Stimulated activated CD8-positive, alpha-beta memory T cell treated with anti-CD3 and anti-CD28 coated beads, Interleukin-7, amount 100 ng/mL, for 4 hours (primary cell): ENCODE data around the gene ZNF827.
"Not testable (repeated sequence)": the region's sequence is repeated elsewhere in the genome, so short reads cannot be mapped to it uniquely, and the experiment has no call there.

ENCODE experiments used
- DNase-seq, 2 donors: peaks; one replicate each; pipeline ENCODE4 v3.0.0-alpha.2; 2020; ENCODE audit warnings: low read depth in 2 of 2

ZNF827 gene

DNA sequence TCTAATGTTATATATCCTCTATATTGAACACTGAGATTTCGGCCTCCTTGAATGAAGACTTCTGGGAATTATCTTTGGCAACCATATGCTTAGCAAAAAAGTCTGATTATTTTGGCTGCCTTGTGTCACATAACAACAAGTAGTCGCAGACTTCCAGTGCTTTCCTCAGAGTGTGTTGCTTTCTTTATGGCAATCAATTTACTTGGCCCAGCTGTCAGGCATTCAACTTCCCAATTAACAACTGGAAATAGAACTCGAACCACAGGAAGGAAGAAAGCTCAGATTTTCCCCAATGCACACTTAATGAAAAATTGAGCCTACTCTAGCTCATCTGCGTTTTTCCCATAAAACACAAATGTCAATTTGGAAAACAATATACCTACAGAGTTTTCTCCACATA, 71.6 kb downstream of the ZNF827 start:
- no peak for DNase-seq

- no peak for DNase-seq
Measured at GRCh38 chr4:145865274-145865941, 73.2 kb downstream of the ZNF827 start.

GRCh38 chr4:145863191-145863590, 75.4 kb downstream of the ZNF827 start:
- no peak for DNase-seq

DNA sequence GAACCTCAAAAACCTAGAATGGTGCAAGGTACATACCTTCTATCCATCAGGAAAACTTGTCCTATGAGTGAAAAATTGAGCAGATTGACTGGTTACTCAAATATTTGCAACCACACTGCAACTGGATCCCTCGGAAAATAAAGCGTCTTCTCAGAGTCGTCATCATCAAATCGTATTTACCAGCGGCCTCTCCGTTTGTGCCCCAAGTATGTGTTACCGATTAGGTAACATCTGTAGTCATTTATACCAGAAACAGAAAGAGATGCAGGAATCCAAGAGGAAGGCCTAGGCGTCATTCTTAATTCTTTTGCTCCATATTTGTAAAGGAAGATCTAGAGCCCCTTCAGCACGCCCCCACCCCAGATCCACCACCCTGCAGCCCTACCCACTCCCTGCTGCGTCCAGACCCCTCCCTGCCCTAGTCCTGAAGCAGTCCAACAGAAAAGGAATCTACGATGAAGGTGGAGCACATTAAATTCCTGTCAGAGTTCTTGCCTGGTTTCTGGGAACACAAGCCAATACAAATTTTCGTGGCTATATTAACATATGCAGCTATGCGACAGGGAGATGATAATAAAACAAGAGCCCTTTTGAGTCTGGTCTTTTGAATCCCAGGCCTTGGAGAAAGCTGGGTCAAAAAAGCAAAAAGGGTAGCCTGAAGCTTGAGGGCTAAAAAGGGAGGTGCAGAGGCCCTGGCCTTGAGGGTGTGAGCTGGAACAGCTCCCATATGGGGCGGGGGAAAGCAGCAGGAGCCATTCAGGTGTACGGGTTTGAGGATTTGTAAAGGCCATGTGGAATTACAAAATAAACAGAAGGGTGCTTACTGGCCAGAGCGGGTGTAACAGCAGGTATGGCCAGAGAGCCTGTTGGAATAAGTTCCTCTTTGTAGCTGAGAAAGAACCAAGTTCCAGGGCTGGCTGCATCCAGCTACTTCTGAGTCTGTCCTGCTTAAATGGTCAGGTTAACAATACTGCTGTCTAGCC, 77.0 kb downstream of the ZNF827 start:
- no peak for DNase-seq

DNA sequence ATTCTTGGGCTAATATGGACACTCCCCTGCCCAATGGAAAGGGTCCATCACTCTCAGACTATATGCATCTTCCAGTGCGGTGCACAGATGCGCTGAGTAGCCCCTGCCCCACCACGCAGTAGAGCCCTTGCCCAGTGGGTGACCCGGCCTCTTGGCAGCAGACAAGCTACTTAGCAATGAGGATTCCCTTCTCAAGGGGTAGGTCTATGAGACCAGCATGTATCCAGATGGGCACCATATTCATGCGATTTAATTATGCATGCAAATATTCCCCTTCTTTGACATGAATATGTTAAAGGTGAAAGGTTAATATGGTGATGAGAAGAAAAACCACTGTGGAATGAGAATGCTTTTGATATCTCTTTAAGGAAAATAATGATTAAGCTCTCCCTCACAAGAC, 77.7 kb downstream of the ZNF827 start:
- no peak for DNase-seq

- no peak for DNase-seq
Measured at GRCh38 chr4:145860446-145860845, 78.2 kb downstream of the ZNF827 start.

DNA sequence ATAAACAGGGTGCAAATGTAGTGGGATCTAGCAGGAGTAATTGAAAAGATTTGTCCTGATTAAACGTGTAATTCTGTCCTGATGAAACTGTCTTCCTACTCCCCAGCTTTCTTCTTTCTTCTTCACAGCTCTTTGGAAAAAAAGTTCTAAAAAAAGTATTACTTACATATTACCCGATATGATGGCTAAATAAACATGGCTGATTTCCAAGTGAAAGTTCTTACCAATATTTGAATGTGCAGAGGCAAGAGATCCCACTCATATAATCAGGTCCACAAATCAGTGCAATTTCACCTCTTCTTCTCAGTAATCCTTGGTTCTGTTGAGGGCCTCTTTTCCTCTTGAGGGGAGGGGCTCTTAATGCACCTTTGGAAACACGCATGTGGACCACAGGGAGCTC, 78.7 kb downstream of the ZNF827 start:
- no peak for DNase-seq

GRCh38 chr4:145859426-145859825, 79.2 kb downstream of the ZNF827 start:
- no peak for DNase-seq

- no peak for DNase-seq
Measured at GRCh38 chr4:145852256-145852839, 86.3 kb downstream of the ZNF827 start.

DNA sequence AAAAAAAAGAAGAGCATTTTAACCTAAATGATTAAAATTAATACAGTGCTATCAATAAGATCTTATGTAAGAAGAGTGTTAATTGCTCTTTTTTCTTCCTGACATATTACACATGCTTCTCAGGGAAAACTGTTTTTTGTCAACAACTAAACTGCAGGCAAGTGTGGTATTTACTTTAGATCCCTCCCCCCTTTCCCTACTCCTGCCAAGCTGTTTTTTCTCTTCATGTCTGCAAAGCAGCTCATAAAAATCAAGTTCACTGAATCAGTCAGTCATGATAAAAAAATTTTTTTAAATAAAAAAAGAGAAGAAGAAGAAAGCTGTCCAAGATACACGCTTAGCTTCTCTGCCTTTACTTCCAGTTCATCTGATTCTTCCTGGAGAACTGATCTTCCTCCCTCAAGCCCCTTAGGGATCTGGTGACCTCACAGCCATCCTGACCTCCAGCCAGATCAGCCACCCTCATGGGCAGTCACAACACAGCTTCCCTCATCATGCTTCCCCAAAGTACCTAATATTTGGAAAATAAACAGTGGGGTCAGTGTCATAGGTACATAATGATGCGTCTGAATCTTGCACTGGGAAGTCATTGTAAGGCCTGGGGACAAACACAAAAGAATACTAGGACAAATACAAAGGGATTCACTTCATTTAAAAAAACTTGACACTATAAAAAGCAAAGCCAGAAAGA, 87.0 kb downstream of the ZNF827 start:
- DNase-seq, result no peak

- no peak for DNase-seq
Measured at GRCh38 chr4:145847764-145848163, 90.9 kb downstream of the ZNF827 start.

DNA sequence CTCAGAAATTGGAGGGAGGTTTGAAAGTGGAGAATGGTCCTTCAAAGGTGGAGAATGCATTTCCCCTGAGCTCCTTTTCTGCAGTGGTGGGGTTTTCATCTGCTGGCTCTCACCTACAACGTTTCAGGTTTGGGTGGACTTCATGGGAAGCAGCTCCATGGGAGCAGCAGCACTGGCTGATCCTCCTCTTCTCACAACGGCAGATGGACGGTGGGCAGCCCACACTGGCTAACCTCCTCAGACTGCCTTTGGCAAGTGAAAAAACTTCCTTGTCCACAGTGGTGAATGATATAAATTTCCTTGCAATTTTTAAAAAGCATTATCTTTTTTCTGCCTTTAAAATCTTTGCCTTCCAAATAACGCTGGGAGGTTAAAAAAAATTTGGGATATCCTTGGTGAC, 93.5 kb downstream of the ZNF827 start:
- DNase-seq, result no peak

DNA sequence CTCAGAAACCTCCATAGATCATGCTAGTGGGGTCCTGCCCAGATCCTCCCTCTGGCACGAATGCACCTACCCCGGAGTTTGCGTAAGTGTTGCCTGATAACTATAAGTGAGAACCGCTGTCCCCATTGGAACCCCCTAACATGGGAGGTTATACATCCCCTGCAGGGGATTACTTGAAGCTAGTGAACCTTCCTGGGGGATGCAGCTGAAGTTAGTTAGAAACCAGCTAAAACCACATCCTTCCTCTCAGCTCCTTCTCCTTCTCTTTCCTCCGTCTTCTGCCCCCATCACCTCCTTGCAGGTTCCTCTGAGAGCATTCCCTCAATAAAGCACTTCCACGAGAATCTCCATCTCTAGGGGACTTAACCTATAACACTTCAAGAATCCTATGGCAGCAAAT, 95.0 kb downstream of the ZNF827 start:
- no peak for DNase-seq

DNA sequence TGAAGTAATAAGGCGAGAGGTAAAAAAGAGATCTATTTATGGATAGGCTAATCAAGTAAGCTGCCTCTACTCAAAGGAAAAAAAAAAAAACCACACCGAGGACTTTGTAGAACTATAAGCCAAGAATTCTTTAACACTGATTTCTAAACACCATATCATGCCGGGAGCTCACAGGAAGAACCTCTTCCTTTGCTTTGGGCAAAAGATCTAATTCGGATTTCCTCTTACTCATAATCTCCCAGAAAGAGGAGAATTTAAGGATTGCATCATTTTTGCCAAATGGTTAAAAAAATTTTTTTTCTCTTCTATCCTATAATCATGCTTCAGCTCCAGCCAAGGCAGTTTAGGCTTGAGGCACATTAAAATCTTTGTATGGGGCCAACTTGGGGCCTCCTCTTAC, 95.5 kb downstream of the ZNF827 start:
- DNase-seq, result no peak

GRCh38 chr4:145842224-145842887, 96.3 kb downstream of the ZNF827 start:
- no peak for DNase-seq

- no peak for DNase-seq
Measured at GRCh38 chr4:145840801-145841200, 97.8 kb downstream of the ZNF827 start.

DNA sequence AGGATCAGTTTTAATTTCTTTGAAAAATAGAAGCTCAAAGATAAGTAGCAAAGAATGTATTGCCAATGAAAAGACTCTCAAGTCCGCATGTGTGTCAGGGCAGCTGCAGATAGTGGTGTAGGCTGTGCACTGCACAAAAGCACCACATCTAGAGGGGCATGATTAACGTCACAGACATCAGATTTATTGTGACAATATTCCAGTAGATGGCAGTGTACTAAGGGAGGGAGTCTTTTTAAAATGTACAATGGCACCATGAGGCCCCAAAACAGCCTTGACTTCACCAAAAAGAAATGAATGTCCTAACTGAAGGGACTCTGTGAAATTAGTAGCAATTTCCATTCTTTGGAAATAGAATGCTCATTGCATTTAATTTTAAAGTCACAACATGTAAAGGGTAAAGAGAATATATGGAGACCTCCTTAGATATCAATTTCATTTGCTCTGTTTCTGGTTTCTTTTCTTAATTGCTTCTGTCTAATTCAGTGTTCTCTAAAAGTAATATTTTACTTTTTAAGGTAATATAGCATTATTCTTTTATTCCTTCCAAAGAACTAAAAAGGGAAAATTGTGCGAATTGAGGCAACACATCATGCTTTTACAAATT, 98.4 kb downstream of the ZNF827 start:
- no peak for DNase-seq

DNA sequence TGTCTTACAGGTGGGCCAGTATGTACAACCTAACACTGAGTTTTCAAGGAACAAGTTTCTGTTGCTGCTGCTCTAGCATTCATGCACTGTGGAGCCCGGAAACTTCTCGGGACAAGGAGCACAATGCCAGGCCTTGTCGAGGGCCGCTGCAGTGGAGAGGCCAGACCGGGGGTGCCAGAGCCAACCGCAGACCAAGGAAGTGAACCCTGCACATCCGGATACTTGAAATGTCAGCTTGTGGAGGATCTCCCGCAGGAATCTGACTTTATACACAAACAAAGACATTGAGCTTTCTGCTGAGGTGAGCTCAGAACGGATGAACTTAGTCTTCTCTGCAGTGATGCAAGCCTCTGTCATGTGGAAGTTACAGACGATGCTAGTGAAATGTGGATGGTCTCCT, 99.5 kb downstream of the ZNF827 start:
- DNase-seq, result no peak

DNA sequence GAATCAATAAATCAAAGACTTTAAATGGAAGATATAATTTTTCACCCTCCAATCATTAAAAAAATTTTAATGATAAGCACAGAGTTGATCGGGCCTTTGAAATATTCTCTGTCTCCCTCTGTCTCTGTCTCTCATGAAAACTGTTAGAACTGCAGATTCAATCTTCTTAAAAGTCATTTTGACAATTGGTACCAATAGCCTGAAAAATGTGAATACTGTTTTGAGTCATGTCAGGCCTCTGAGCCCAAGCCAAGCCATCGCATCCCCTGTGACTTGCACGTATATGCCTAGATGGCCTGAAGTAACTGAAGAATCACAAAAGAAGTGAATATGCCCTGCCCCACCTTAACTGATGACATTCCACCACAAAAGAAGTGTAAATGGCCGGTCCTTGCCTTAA, 106.2 kb downstream of the ZNF827 start:
- not testable (repeated sequence) for DNase-seq

DNA sequence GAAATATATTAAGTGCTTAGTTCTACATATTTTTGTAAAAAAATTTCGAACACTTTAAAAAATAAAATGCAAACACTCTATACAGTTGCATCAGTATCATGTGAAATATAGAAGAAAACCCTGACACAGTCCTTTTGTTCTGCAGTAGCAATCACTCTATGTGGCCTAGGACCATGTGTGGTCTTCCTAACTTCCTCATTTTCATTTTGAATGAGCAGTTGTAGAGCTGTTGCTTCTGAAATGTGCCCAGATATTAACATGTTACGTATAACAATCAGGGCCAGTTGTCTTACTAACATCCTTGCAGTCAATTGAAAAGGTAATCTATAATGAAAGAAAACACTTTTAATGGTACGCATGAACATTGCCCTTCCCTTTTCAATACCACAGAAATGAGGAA, 107.9 kb downstream of the ZNF827 start:
- DNase-seq, result no peak
